CD4-positive, alpha-beta T cell treated with Interleukin-15 for 1 hour (primary cell): ENCODE results near the gene FAM151A.
A peak's percentile ranks its signal among the peaks of the same experiment; 100 is the strongest.

Experiments
- DNase-seq: peaks from one replicate; pipeline ENCODE4 v3.0.0-alpha.2; 2020

The FAM151A gene

GRCh38 chr1:54623216-54624007 lies at the start of gene FAM151A:
Gene FAM151A (minus strand): TSS chr1:54623525. CDS start chr1:54623395, 130 bp downstream.
- no peak for DNase-seq

- DNase-seq = peak; percentile 59
These were observed 48.8 kb upstream of the FAM151A start for GRCh38 chr1:54671985-54672608.

- DNase-seq = no peak
These were observed 45.2 kb upstream of the FAM151A start for GRCh38 chr1:54668567-54668966.

GRCh38 chr1:54667797-54668196 lies 44.5 kb upstream of the FAM151A start:
- no peak for DNase-seq

- DNase-seq = no peak
These were observed 43.0 kb upstream of the FAM151A start for GRCh38 chr1:54666333-54666732.

- DNase-seq = no peak
These were observed 42.5 kb upstream of the FAM151A start for GRCh38 chr1:54665852-54666251.

GRCh38 chr1:54664364-54664763 lies 41.0 kb upstream of the FAM151A start:
- no peak for DNase-seq

- DNase-seq = no peak
These were observed 40.4 kb upstream of the FAM151A start for GRCh38 chr1:54663725-54664124.

GRCh38 chr1:54658164-54658913 lies 35.0 kb upstream of the FAM151A start:
- no peak for DNase-seq

- no peak for DNase-seq
These were observed 29.7 kb upstream of the FAM151A start for GRCh38 chr1:54653036-54653435.

- DNase-seq = no peak
These were observed 28.8 kb upstream of the FAM151A start for GRCh38 chr1:54652168-54652567.

GRCh38 chr1:54651608-54652007 lies 28.3 kb upstream of the FAM151A start:
- no peak for DNase-seq

GRCh38 chr1:54650417-54650816 lies 27.1 kb upstream of the FAM151A start:
- DNase-seq = no peak

GRCh38 chr1:54649921-54650320 lies 26.6 kb upstream of the FAM151A start:
- DNase-seq = no peak

GRCh38 chr1:54649130-54649898 lies 26.0 kb upstream of the FAM151A start:
- no peak for DNase-seq

GRCh38 chr1:54645806-54646676 lies 22.7 kb upstream of the FAM151A start:
- DNase-seq = no peak

GRCh38 chr1:54643736-54644135 lies 20.4 kb upstream of the FAM151A start:
- DNase-seq = no peak

GRCh38 chr1:54640863-54641836 lies 17.8 kb upstream of the FAM151A start, which contains the start of gene MROH7:
Gene MROH7 (plus strand): TSS chr1:54641786. CDS start chr1:54652927, 11,141 bp downstream.
- no peak for DNase-seq

GRCh38 chr1:54640361-54640760 lies 17.0 kb upstream of the FAM151A start:
- no peak for DNase-seq
